Stimulated activated CD8-positive, alpha-beta memory T cell treated with anti-CD3 and anti-CD28 coated beads, Interleukin-7, amount 100 ng/mL, for 48 hours (primary cell): ENCODE measurements around the gene TEDC1.

Source experiments
- DNase-seq, 2 donors: peaks; one replicate each; pipeline ENCODE4 v3.0.0-alpha.2; 2020; ENCODE audit warnings: low read depth in 1 of 2; ENCODE audit errors: extremely low read depth in 1 of 2

TEDC1 gene

DNA sequence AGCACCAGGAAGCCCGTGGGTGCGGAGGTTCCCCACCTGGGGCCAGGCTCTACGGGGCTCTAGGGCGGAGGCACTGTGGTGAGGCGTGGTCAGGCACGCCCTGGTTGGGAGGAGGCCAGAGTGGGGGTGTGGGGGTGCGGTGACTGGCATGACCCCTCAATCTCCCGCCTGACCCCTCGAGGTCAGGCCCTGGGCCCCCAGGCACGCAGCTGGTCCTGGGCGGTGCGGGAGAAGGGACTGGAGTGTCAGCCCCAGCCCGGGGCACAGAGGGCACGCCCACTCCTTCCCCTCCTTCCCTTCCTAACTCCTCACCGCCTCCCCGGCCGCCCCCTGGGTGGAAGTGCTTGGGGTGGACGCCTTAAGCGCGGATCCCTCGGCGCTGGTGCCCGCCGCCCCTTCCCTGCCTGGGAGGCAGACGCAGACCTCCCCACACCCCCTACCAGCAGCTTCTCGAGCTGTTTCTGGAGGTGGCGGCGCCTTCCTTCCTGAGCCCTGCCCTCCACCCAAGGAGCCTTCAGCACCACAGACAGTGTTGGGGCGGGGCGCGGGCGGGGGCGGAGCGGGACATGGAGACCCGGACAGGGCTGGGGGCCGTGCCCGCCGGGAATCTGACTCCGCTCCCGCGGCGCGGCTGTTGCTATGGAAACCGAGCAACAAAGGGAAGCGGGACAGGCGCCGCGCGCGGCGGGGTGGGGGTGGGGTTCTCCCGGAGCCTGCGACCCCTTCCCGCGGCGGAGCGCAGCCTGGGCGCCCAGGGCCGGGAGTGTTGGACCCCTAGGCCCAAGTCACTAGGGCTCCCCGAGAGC, 17.2 kb upstream of the TEDC1 start:
- no peak for DNase-seq

DNA sequence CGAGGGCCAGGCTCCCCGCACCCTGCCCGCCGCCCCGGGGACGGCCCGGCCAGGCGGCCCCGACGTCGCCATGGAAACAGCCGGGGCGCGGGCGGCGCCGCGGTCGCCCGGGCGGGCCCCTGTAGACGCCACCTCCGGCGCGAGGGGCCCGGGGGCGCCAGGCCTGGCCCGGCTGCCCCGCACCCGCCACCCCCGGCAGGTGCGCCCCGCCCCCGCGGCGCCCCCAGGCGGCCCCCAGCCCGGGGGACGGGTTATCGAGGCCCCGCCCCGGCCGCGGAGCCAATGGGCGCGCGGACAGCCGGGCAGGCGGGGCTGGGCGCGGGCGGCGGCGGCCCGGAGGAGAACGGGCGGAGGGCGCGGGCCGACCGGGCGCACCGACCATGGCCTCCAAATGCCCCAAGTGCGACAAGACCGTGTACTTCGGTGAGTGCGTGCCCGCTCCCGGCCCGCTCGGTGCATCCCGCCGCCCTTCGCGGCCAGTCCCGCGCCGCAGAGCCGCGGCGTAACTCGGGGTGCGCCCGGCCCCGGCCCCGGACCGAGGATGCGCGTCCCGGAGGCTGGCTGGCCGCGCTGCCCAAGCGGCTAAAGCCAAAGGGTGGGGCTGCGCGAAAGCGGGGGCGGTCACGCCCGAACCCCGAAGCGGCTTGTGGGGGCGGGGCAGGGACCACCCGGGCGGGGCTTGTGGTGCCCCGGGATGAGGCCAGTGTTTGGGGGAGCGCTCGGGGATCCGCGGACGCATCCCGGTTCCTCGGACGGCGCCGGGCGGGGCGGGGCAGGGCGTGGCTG, 16.4 kb upstream of the TEDC1 start, which contains the start of gene CRIP2:
Gene CRIP2 (plus strand): TSS at position 339 of the 786 bp plus-strand sequence. CDS start 42 bp downstream, at position 381.
- no peak for DNase-seq

DNA sequence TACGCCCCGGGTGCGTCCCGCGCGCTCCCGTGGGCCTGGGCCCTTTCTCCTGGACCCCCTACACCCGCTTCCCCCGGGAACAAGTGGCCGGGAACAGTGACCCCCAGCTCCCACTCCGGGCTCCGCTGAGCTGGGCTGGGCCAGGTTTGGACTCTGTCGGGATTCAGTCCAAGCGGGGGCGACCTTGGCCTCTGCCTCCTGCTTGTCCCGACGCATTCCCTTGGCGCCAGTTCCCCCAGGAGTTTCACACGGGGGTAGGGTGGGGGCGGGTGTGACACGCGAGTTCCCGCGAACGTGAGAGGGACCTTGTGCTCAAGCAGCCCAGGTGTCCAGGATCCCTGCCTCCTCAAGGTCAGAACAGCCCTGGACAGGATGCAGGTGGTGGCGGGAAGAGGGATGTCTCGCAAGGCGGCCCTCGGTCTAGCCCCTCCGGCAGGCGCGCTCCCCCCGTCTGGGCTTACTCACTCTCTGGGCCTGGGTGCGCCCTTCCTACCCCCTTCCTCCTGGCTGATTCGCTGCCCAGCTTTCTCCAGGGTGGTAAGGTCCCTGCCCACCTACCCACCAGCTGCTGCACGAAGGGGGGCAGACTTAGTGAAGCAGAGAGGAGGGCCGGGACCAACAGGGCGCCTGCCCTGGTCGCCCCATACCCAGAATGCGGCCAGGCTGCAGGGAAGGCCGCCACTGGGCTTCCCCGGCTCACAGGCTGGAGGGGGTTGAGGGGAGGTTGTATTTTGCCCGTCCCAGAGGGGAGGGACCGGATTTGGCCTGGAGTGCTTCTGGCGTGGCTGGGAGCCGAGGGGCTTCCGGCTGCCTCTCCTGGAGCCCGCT, 15.6 kb upstream of the TEDC1 start:
- no peak for DNase-seq

DNA sequence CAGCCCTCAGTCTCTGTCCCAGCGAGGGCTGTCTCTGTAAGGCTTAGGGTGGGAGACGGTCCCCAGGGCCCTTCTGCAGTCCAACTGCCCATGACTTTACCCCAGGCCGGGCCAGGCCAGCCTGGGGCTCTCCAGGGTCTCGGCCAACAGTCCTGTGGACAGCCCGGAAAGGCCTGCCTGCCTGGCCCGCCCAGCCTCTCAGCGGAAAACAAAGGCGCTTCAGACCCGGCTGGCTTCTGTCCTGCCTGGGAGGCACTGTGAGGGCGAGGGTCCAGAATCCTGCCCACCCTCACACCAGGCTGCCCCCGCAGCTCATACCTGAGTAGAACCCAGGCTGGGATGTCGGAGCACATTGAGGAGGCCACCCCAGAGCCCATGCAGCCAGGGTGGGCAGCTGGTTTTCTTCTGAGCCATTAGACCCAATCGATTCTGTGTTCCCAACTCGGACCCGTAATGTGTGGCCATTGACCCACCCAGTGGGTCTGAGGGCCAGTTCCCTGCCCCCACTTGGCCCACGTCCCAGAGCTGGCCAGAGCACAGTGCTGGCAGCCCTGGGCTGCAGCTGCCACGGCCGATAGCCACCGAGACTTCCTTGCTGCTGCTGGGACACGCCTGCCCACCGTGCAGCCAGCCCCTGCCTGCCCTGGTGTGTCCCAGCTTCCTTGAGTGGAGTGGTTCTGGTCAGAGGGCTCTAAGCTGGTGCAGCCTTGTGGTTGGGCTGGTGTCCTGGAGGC, 14.8 kb upstream of the TEDC1 start:
- no peak for DNase-seq

DNA sequence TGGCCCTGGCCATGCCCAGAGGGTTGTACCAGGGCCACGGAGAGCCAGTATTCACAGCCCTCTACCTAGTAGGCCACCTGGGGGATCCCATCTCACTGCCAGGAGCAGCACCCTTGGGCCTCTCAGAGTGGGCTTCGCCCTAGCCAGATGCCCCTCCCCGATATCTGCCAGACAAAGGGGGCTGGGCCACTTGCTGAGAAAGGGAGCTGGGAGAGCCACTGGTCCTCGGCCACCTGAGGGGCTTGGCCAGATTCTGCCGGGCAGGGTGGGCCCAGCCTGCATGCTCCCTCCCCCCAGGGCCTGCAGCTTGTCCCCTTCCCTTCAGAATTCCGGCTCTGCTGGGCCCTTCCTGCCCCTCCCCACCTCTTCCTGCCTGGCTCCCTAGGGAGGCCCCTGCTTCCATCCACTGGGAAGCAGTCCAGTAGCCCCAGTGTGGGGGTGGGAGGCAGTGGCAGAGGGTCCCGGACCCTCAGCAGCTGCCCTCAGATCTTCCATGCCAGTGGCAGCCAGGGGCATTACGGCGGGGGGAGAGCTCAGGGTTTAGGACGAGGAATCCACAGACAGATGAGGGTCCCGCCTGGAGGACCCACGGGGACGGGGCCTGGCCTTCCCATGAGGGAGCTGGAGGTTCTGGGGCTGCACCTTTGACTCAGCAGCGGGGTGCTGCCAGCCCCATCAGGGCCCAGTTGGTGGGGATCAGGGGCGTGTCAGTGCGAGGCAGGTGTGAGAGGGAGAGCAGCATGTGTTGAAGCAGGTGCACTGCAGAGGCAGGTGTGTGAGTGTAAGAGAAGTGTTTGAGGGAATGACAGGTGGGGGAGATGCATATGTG, 14.0 kb upstream of the TEDC1 start:
- no peak for DNase-seq

DNA sequence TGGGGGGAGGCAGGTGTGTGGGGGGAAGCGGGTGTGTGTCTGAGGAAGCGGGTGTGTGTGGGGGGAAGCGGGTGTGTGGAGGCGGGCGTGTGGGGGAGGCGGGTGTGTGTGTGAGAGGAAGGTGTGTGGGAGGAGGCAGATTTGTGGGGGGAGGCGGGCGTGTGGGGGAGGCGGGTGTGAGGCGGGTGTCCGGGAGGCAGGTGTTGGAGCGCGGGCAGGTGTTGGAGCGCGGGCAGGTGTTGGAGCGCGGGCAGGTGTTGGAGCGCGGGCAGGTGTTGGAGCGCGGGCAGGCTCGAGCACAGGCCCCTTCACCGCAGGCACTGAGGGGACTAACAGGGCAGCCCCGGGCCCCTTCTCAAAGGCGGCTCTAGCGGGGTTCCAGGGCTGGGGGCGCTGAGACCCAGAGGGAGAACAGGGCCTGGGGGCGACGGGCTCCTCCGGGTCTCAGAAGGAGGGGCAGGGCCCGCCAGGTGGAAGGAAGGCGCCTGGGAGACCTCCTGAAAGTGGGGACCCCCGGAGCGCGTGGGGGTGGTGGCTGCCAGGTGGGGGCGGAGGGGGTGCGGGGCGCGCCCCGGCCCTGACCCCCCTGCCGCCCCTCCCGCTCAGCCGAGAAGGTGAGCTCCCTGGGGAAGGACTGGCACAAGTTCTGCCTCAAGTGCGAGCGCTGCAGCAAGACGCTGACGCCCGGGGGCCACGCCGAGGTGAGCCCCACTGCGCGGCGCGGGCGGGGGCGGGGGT, 13.2 kb upstream of the TEDC1 start:
- no peak for DNase-seq

DNA sequence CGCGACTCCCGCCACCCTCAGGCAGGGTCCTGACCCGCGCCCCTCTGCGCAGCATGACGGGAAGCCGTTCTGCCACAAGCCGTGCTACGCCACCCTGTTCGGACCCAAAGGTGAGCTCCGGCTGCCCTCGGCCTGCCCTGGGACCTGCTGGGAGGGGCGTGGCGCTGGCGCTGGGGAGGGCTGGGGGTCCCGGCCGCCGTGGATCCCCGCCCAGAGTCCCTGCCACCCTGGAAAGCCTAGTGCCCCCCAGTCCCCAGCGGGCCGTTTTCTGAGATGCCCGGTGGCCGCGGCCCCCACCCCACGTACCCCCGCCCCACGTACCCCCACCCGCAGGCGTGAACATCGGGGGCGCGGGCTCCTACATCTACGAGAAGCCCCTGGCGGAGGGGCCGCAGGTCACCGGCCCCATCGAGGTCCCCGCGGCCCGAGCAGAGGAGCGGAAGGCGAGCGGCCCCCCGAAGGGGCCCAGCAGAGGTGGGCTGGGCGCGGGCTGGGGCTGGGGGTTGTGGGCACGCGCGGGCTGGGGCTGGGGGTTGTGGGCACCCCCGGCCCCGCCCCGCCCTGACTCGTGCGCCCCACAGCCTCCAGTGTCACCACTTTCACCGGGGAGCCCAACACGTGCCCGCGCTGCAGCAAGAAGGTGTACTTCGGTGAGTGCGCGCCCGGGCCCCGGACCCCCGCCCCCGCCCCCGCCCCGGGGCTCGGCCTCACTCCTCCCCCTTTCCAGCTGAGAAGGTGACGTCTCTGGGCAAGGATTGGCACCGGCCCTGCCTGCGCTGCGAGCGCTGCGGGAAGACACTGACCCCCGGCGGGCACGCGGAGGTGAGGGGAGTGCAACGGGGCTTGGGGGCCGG, 12.4 kb upstream of the TEDC1 start:
- no peak for DNase-seq

DNA sequence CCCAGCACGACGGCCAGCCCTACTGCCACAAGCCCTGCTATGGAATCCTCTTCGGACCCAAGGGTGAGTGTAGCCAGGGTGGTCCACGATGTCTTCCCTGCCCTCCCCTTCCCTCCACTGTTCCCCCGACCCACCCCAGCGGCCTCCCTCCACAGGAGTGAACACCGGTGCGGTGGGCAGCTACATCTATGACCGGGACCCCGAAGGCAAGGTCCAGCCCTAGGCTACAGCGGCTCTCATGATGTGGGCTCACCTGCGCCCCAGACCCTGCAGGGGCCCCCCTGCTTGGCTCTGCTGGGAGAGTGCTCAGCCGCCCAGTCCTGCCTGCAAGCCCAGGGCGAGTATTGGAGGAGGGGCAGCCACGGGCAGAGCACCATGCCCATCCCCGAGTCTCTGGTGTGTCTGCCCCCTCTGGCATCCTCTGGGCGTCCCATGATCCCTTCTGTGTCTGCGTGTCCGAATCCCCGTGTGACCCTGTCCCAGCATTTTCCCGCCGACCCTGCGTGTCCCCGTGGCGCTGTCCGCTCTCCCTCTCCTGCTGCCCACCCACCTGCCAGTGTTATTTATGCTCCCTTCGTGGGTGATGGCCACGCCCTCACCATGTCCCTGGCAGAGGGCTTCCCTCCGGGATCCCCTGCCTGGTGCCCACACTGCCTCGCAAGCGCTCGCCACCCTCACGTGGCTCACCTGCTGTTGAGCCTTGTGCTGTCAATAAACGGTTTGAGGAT, 11.5 kb upstream of the TEDC1 start:
- DNase-seq, result no peak

DNA sequence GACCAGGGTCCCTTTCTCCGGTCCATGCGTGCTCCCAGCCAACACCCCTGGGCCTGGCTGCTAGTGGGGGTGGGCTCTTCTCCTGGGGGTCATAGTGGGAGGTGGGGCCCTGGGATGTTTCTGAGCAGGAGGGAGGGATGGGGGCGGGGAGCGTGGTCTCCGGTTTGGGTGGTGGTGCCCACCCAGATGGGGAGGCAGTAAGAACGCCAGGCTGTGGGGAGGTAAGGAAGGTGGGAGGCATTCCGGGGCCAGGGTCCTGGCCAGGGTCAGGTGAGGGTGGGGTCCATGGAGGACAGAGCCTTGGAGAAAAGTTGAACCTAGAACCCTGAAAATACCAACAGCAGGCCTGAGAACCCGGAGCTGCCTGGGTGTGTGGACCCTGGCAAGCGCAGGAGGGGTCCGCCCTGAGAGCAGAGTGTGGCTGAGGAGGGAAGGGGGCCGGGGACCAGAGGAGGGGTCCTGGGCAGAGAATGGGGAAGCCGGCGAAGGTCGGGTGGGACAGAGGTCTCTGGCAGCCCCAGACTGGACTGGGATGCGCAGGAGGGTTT, 10.8 kb upstream of the TEDC1 start:
- no peak for DNase-seq

DNA sequence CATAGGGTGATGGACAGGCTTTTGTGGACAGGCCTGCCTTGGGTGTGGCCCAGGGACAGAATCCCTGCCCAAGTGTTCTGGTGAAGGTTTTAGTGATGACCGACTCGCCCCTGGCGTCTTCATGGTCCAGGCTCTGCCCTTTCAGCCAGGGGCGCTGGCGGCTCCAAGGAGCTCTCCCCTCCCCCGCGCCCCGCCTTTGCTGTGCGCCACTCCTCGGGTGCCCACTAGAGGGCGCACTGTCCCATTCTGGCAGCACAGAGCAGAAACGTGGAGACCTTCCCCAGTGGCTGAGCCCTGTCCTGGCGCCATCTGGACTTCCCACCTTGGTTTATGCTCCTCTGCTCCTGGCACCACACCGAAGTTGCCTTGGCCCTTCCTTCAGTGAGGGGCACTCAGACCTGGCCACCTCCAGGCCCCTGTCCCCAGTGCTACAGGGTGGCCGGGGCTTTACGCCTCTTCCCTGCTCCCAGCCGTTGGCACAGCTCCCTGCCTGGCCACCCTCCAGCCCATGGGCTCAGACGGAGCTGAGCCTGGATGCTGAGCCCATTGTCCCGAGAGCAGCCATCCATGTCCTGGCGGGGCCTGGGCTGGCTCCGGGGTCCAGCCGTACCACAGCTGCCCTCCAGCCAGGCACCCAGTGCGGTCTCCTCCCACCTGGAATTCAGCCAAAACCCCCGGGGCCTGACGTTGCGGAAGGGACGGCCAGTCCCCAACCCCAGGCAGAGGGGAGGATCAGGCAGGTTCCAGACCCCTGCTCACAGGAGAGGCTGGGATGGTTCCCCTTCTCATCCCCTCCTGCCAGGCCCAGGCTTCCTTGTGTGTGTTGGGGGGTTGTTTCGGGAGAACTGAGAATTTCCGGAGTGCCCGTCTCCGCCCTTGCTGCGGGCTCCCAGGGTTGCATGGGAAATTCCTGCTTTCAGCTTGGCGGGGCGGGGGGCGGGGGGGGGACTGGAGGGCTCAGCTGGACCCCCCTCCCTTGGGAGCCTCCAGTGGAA, 9.9 kb upstream of the TEDC1 start:
- peak; percentile 71 to 73 for DNase-seq

DNA sequence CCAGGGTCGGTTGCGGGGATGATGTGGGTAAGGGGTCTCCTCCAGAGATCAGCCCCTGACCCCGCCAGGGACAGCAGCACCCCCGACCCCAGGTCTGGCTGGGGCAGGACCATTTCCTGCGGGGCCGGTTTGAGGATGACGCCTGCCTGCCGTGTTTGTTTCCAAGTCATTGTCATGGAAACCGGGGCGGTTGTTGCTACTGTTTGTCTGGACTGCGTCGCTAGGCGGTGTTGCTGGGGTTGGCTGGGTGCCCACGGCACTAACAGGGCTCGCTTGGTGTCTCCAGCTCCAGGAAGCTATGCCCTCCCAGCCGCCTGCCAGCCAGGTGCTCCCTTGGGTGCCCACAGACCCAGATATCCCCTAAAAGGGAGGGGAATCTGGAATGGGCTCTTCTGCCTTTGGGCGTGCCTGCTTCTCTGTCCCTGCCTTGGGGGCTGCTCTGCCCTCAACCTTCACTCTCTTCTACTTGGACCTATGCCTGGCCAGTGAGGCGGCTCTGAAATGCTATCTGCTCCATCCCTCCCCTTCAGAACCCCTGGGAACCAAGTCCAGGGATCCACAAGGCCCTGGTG, 9.1 kb upstream of the TEDC1 start:
- DNase-seq, result peak; percentile 74 to 93

DNA sequence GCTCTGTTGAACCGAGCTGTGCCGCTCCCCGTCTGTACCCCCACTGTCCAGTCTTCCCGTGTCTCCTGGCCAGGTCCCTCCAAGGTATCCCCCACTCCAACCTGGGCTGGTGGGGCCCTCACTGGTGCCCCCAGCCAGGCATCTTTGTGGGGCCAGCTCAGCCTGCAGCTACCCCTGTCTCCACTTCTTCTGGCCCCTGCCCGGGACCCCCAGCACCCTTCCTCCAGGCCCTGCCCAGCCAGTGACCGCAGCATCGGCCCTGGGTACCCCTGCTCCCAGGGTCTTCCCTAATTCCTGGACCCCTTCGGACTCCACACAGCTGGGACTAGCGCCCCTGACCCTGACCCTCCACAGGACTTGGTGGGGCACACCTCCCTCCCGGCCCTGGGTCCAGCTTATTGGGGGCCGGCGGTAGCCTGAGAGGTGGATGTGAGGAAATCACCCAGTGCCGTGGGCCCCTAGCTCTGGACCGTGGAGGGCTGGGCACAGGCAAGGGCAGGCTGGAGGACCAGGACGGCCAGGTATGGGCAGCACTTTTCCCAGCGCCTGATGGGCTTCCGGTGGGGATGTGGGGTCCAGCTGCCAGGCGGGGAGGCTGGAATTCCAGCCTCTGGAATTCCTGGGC, 8.4 kb upstream of the TEDC1 start:
- no peak for DNase-seq

DNA sequence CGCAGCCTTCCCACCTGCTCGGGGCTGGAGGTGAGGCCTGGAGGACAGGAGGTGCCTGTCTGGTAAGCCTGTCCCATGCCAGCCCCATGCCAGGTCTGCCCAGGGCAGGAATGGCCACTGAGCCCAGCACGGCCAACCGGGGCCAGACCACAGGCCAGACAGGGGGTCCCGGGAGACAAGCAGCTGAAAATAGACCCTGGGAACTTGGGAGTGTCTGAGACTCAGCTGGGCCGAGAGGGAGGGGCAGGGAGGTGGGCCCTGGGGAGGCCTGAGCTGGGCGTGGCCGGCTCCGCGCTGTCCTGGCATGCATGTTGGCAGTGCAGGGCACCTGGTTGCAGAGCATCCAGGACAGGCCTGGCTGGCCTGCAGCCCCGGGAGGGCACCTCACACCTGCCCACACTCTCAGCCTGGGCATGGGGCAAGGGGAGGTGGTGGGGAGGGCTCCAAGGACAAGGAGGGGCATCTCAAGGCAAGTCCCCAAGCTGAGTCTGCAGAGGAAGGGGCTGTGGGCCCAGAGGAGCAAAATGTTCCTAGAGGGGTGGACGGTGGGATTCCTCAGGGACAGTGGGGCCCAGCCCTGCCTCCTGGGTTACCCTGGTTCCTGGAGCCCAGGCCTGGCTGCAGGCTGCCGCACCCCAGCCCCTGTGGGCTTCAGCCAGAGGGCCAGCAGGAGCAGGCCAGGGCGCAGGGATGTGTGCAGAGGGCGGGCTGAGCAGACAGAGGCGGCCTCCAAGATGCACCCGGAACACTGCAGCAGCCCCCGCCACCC, 7.6 kb upstream of the TEDC1 start:
- DNase-seq, result no peak
